CD4-positive, alpha-beta T cell treated with Interleukin-4 for 4 hours (primary cell): Measurements from ENCODE around the gene TBC1D8B.
A peak's percentile ranks its signal among the peaks of the same experiment; 100 is the strongest.
"Not testable (repeated sequence)": the region's sequence is repeated elsewhere in the genome, so short reads cannot be mapped to it uniquely, and the experiment has no call there.

Experiments
- DNase-seq: peaks from one replicate; pipeline ENCODE4 v3.0.0-alpha.2; 2020

TBC1D8B gene

GRCh38 chrX:106802388-106803275 is at the start of gene TBC1D8B:
TSS of gene TBC1D8B (plus strand) at chrX:106802673. CDS start at chrX:106802854, 181 bp downstream.
- DNase-seq, result peak; percentile 23

- not testable (repeated sequence) for DNase-seq
These were observed 33.2 kb upstream of the TBC1D8B start for GRCh38 chrX:106769288-106769687.

DNA sequence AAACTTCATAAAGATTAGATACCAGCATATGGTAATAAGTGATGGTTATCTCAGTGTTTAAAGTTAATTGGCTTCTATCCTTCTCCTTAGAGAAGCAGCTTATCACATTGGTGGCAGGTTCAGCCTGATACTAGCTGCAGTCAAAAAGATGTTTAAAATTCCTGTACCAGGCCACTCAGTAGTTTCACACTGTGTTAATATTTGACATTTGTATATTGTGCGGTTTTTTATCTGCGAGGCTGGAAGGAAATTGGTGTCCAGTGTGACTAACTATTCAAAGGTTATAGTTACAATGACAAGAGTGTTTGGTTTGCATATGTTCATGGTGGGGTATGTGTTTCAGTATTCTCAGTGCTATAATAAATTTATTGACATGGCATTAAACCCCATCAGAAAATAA is 27.5 kb upstream of the TBC1D8B start:
- DNase-seq, result no peak

- no peak for DNase-seq
These were observed 22.2 kb upstream of the TBC1D8B start for GRCh38 chrX:106780264-106780663.

DNA sequence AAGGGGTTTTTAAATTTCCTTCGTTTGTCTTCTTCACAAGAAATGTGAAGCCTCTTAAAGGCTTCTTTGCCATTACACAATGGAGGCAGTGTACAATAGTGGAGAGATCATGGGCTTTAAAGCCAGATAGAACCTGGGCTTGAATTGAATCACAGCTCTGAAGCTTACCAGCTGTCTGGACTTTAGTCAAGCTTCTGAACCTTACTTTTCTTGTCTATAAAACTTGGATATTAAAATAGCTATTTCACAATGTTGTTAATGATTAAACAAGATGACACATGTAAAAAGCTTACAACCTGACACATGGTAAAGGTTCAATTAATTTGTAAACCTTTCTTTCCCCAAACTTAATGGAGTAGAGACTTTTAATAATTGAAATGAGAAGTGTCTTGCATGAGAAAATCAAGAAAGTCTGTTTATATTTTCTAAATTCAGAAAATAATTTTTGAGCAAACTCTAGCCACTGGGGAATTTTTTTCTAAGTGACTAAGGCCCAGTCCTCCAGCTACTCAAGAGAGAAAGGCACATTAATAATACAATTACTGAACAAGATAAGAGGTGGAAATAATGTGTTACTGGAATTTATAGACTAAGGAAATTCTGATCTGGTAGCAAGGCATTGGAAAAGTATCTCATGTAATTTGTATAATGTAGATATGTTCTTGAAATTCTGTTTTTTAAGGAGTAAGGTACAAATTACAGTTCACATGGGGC is 21.7 kb upstream of the TBC1D8B start:
- no peak for DNase-seq

GRCh38 chrX:106783716-106784115 is 18.8 kb upstream of the TBC1D8B start:
- no peak for DNase-seq

DNA sequence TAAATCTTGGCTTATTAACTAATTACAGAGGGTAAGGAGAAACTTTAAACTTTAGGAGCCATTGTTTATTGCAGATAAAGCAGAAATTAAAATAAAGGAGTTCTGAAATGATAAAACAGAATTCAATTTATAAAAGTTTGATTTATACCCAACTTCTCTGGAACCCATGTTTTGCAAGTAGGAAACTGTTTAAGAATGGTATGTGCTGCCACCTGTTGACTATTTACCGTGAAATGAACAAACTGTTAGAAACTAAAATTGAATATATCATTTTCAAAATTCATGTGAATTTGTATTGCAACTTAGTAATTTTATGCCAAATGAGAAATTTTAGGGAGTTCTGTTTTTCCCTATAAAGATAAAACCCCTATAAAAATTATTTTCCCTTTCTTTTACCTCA is 11.0 kb upstream of the TBC1D8B start:
- DNase-seq, result no peak

GRCh38 chrX:106802063-106802387 is 448 bp upstream of the TBC1D8B start:
- DNase-seq, result no peak

- no peak for DNase-seq
These were observed 8.8 kb downstream of the TBC1D8B start for GRCh38 chrX:106811131-106811910.

- DNase-seq, result not testable (repeated sequence)
These were observed 10.5 kb downstream of the TBC1D8B start for GRCh38 chrX:106812930-106813329.

DNA sequence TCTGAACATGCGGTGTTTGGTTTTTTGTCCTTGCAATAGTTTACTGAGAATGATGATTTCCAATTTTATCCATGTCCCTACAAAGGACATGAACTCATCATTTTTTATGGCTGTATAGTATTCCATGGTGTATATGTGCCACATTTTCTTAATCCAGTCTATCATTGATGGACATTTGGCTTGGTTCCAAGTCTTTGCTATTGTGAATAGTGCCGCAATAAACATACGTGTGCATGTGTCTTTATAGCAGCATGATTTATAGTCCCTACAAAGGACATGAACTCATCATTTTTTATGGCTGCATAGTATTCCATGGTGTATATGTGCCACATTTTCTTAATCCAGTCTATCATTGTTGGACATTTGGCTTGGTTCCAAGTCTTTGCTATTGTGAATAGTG is 11.6 kb downstream of the TBC1D8B start:
- not testable (repeated sequence) for DNase-seq

DNA sequence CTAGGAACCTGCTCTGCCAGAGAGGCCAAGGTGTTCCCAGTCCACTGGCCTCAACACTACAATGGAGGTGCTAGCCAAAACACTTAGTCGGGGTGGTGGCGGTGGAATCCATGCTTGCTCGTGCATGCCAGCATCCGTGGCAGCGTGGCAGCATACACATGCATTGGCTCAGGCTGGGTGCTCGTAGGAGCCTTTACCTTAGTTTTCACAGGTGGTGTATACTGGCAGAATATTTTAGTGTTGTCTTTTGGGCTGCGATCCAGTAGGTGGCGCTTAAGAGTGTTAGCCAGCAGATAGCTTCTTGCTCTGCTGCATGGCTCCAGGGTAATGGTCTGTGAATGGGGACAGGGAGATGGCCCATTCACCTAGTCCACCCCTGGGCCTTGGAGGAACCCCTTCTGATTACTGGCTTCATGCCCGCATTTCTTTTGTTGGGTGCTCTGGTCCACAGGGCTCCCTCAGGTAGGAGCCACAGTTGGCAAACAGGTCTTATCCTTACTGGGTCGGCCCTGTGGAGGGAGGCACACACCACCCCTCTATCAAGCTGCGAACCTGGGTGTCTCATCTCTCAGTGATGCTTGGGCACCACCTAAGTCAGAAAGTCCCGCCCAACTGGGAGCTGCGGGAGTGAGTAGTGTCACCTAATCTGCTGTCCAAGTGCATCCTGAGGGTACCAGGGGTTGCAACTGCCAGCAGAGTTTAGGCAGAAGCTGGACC is 60.7 kb downstream of the TBC1D8B start:
- DNase-seq, result peak; percentile 0

DNA sequence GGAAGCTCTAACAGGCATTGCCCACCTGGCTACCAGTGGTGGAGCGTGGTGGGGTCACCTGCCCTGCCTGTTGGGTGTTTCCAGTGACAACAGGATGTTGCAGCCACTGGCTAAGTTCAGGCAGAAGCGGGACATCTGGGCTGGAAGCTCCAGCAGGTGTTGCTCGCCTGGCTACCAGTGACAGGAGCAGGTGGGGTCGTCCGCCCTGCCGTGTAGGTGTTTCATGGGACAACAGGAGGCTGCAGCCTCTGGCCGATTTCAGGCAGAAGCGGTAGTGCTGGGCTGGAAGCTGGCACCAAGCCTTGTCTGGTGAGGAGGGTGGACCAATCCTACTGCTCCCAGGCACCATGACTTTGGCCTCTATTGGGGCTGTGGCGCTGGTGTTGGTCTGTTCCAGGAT is 61.2 kb downstream of the TBC1D8B start:
- DNase-seq, result no peak

- not testable (repeated sequence) for DNase-seq
These were observed 70.3 kb downstream of the TBC1D8B start for GRCh38 chrX:106872796-106873195.

DNA sequence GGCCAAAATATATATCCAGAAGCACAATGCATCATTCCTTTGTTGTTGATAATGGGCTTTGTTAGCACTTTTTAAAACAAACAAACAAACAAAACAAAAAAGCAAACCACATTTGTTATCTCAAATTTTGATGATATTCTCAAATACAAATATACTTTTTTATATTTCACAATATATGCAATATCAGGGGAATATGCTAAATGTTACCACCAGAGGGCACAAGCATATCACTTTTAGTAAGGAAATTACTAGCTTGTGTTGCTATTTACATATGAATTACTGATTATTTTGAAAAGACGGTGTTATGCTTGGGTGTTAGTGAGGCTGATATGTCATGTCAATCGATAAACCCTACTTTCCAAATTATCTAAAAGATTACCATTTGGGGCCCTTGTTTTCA is 71.6 kb downstream of the TBC1D8B start:
- peak; percentile 11 for DNase-seq

GRCh38 chrX:106875151-106875550 is 72.7 kb downstream of the TBC1D8B start:
- no peak for DNase-seq

DNA sequence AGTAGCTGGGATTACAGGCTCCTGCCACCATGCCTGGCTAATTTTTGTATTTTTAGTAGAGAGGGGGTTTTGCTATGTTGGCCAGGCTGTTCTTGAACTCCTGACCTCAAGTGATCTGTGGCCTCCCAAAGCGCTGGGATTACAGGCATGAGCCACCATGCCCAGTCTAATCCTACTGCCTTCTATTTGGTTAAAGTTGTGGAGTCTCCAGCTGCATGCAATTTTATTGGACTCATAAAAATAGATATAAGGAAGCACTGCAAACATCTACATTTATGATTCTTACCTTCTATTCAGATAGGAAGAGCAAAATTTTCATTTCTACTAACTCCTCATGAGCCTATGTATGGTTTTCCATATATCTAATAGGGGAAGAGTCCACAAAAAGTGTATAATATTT is 87.0 kb downstream of the TBC1D8B start:
- DNase-seq, result no peak

DNA sequence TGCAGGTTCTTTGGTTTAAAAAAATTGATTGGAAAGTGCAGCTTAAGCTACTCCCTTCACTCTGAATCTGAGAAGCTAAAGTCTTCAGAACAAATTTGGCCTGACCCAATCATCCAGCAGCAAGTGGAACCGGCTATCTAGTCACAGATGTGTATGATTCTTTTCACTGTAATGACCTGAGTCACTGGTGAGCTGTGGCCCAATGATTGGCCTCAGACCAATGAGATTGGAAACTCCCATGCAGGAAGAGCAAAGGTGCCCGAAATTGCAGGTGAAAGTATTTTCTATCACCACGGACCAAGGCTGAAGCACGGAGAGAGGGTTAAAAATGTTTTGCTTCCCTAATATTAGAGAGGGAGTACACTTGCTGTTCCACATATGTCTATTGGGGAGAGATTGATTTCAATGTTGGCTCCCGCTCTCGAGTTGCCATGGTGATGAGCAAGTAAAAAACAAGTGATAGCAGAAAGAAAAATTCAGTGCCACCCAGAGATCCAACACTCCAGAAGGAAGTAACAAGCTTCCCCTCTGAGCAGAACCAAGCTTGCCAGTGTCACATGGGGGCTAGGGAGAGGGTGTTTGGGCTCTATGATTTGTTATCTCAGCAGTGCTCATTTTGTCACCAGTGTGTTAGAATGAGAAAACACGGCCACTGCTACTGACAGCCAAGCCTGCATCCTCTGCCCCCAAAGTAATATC is 89.4 kb downstream of the TBC1D8B start:
- DNase-seq, result no peak

DNA sequence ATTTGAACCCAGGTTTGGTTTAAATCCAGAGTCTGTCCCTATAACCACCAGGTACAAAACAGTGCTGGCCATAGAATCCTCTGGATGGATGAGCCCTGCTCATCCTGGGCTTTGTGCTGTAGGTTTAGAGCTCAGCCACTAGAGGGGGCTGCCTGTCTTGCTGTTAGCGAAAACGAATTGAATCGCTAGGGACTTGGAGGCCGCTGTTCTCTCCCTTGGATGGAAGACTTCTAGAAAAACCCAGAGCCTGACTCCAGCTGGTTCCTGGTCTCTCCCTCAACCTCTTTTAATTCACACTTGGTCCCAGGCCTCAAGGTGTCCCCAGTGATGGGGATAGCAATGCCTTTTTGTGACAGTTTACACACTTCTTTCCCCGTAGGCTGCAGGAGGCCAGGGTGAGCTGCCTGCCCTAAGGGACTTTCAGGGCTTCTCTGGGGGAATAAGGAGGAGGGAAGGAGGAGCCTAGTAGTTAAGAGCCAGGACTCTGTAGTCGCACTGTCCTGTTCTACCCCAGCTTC is 92.0 kb downstream of the TBC1D8B start:
- peak; percentile 36 for DNase-seq

GRCh38 chrX:106894978-106895452 is 92.5 kb downstream of the TBC1D8B start:
- DNase-seq, result no peak

DNA sequence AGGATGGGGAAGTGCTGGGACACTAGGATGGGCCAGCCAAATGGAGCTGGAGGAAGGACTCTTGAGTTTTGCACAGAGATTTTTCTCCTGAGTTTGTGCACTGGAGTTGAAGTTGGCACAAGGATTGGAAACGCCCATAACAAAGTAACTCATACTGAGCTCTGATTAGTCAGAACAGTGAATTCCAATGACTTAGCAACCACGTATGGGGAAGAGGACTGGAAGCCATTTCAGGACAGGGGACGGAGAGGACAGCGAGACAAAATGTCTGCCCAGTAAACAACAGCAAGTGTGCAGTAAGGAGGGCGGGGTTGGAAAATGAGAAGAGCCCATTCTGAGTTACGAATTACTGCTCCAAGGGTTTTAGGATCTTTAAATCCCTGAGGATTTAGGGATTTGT is 94.8 kb downstream of the TBC1D8B start:
- DNase-seq, result no peak

- DNase-seq, result peak; percentile 33
These were observed 96.0 kb downstream of the TBC1D8B start for GRCh38 chrX:106898462-106898861.
